GM21825 (cell line): Measurements from ENCODE around the gene TTL.
A peak's percentile ranks its signal among the peaks of the same experiment; 100 is the strongest.
"Not testable (repeated sequence)": the region's sequence is repeated elsewhere in the genome, so short reads cannot be mapped to it uniquely, and the experiment has no call there.

Experiments used
- ATAC-seq: cut with Tn5 transposase; IDR thresholded peaks from one replicate; pipeline ENCODE4 v1.9.1; 2021; ENCODE audit warnings: mild to moderate bottlenecking, moderate library complexity; ENCODE audit not compliant: unreplicated experiment

The TTL gene

DNA sequence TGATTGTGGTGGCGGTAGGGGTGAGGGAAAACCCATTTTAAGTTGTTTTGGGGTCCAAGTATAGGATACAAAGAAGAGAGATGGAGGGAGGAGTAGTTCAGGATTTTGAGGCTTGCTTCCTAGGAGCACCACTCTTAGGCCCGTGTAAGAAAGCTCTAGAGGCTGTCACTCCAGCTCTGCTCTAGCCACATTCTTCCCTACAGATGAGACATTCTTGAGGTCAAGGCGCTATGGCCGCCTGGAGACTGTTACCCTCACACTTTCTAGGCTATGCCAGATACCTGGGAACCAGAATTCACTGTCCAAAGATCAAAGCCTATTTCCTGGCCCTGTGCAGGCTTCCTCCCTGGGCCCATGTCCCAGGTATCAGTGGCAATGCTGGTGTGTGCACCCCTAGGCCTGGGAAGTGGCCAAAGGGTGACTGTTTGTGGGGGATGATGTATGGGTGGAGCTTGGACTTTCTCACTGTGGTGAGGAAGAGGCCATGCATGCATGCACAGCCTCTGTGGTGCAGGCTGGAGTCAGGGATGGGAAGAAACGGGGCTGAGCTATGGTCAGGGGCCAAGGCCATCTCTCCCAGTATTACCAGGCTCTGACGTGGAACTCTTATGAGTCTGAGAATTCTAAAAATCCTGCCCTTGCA, 7.0 kb upstream of the TTL start:
- ATAC-seq = no peak

- ATAC-seq = no peak
Measured at GRCh38 chr2:112476434-112476833, 5.5 kb upstream of the TTL start.

DNA sequence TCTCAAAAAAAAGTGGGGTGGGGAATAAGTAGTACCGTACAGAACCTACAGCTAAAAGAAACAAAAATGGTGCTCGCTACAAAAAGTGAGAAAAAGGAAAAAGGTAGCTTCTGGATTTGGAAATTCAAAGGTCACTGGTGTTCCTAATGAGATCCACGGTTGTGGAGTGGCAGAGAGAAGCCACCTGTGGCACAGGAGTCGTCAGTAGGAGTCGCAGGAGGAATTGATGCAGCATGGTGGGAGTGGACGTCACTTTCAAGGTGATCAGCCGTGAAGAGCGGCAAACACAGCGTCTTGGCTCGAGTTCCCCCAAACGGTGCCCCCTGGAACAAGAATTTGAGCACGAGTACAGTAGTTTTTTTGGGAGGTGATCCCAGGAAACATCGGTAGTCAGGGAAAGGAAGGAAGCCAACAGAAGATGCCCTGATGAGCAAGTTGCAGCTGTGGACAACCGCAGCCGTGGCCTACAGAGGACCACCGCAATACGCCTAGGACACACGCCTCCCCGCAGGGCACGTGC, 1.4 kb upstream of the TTL start:
- ATAC-seq = no peak

GRCh38 chr2:112481050-112481527, 867 bp upstream of the TTL start:
- peak; percentile 74 for ATAC-seq

DNA sequence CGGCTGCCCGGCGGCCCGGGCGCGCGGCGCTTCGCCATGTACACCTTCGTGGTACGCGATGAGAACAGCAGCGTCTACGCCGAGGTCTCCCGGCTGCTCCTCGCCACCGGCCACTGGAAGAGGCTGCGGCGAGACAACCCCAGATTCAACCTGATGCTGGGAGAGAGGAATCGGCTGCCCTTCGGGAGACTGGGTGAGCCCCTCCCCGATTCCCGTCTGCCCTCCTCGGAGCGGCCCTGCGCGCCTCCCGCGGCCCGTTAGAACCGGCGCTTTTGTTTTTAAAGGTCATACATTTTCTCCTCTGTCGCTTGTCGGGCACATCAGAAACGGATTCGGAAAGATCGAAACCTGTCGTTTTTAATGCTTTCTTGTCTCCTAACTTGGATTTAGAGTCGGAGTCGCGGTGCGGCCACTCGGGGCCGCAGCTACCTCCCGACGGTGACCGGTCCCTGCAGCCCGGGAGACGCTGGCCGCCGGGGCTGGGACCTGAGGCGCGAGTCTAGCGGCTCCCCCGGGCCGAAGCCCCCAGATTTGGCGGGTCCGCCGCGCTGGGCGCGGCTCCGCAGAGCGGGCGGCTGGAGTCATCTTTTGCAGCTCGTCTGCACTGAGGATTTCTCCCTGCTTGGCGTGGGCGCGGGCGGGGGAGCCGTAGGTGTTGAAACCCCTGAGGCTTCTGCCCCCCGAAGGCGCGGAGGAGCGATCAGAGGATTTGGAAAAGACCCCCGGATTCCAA, 519 bp downstream of the TTL start:
- ATAC-seq = peak; percentile 11

GRCh38 chr2:112483042-112483473, 1.1 kb downstream of the TTL start:
- ATAC-seq = no peak

GRCh38 chr2:112483831-112484230, 1.9 kb downstream of the TTL start:
- no peak for ATAC-seq

DNA sequence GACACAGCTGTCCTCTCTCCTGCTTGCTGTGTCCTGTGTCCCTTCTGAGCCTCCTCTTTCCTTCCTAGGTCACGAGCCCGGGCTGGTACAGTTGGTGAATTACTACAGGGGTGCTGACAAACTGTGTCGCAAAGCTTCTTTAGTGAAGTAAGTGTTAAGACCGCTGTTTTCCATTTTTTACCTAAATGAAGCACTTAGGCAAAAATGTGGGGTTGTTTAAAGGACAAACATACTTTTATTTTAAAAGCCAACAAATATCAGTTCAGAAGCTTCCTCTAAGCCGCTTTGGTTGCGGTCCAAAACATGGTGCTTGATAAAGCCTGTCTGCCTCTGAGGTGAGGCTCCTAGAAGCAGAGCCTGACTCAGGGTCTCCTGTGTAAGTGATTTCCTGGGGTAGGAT, 3.9 kb downstream of the TTL start:
- ATAC-seq = no peak

DNA sequence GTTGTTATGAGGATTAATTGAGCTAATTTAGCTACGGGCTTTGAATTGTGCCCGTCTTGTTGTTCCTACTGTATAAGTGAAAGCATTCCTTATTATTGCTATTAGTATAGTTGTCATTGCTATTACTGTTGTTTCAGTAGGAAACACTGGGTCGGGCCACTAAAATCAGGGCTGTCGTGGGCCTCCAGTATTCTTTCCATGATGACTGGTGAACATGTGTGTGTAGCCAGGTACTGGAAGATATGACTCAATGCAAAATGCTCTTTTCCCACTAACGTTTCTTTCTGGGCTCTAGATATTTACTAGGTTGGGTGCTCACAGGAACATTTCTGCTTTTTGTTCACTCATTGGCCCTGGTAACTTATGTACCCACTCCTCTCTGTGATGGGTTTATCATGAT, 4.9 kb downstream of the TTL start:
- ATAC-seq = no peak

- ATAC-seq = no peak
Measured at GRCh38 chr2:112487444-112487961, 5.5 kb downstream of the TTL start.

DNA sequence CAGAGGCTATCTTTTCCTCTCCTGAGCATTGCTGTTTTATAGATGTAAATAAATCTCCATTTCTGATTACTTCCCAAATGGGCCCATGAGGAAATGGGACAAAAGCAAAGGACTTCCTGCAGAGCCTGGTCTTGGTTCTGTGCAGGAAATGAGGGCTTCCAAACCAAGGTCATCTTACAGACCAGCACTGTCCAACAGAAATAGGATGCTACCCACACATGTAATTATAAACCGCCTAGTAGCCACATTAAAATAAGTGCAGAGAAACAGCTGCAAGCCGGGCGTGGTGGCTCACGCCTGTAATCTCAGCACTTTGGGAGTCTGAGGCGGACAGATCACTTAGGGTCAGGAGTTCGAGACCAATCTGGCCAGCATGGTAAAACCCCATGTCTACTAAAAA, 6.2 kb downstream of the TTL start:
- no peak for ATAC-seq

DNA sequence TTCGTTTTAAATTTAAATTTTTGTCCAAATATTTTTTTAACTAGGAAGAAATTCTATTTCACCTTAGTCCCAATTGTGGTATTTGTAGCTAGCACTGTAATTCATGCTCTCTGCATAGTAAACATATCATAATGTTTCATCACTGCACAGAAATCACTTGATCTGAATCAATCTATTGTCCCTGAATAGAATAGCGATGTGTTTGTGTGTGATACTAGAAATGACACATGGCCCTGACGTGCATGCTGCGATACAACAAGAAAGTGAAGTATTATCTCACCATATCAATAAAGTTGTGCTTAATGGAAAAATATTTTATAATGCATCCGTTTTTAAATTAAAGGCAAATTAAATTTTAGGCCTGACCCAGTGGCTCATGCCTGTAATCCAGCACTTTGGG, 10.0 kb downstream of the TTL start:
- ATAC-seq = no peak

DNA sequence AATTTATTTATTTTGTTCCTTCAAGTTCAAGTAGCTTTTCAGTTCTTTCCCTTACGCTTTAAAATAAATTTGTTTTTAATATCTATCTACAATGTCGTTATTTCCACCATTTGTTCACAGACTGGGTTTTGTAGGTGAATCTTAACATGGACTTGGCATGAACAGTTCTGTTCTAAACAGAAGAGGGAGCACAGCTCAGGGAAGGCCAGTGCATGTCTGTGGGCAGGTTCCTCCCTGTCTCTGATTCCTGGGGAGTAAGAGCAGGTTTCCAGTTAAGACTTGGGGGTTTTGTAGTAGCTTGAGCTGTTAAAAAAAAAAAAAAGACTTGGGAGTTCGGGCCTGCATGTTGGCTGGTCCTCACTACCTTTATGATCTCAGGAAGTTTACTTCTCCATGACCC, 11.1 kb downstream of the TTL start:
- no peak for ATAC-seq

- no peak for ATAC-seq
Measured at GRCh38 chr2:112493858-112494648, 12.1 kb downstream of the TTL start.

DNA sequence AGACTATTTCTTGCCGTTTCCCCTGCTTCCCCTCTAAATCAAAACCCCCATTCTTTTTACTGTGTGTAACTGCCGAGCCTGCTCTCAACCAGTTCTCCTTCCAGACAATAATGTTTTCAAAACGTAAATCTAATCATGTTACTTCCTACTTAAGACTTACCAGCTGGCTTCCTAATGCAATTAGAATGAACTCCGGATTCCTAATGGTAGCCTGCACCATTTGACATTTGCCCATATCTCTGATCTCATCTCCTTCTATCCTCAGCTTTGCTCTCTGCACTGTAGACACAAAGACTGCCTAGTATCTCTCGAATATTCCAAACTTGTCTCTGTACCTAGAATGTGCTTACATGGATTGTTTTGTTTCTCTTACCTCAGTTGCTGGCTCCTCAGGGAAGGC, 12.9 kb downstream of the TTL start:
- ATAC-seq = no peak

DNA sequence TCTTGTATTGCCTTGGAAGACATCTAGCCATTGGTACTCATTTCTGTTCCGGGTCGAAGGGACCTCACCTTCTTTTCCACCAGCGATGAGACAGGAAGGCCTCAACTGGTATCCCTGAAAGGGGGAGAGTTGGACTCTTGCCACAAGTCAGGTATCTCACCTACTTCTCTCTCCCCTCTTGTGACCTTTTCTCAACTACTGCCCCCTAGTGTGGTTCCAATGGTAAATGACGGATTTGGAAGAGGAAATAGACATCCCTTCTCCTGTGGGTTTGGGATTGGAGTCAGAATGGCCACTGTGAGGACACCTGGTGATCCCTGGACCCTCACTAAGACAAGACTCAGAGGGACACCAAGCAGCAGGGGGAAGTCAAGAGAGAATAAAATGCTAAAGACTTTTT, 13.9 kb downstream of the TTL start:
- ATAC-seq = not testable (repeated sequence)

- ATAC-seq = not testable (repeated sequence)
Measured at GRCh38 chr2:112500850-112501484, 19.0 kb downstream of the TTL start.

DNA sequence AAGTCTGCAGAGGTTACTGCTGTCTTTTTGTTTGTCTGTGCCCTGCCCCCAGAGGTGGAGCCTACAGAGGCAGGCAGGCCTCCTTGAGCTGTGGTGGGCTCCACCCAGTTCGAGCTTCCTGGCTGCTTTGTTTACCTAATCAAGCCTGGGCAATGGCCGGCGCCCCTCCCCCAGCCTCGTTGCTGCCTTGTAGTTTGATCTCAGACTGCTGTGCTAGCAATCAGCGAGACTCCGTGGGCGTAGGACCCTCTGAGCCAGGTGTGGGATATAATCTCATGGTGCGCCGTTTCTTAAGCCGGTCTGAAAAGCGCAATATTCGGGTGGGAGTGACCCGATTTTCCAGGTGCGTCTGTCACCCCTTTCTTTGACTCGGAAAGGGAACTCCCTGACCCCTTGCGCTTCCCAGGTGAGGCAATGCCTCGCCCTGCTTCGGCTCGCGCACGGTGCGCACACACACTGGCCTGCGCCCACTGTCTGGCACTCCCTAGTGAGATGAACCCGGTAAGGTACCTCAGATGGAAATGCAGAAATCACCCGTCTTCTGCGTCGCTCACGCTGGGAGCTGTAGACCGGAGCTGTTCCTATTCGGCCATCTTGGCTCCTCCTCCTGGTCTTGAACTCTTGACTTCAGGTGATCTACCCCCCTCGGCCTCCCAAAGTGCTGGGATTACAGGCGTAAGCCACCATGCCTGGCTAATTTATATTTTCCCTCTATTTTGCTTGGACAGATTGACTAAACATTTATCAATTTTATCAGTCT, 27.5 kb downstream of the TTL start:
- ATAC-seq = not testable (repeated sequence)

DNA sequence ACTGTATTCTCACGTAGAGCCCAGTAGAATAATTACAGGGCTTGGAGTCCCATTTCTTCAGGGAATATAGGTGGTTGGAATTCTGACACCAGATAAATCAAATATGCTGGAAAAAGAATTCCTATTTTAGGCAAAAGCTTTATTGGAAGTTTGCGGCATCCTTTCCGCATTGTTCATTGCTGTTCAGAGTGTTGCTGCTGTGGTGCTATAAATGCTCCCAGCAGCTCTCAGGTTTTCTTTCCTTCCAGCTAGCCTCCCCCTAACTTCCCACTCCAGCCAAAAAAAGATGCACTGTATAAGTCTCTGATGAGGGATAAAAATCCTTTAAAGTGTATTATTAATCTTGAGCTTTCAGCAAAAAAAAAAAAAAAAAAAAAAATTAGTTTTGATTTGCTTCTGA, 34.8 kb downstream of the TTL start:
- no peak for ATAC-seq

DNA sequence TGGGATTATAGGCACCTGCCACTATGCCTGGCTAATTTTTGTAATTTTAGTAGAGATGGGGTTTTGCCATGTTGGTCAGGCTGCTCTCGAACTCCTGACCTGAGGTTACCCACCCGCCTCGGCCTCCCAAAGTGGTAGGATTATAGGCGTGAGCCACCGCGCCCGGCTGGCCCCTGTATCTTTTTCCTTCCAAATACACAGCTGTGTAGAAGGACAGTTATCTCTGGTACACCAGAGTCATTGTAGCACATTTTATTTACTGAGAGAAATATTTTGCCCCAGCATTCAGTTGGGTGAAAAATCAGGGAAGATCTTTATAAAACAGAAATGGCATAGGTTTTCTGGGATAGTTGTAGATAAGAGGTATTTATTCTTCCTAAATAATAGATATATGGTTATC, 36.9 kb downstream of the TTL start:
- ATAC-seq = no peak
